ENCODE results near the gene PARN. TPM values are rescaled to one million over a fixed set of nuclear protein-coding genes. Genes with fewer than 3 reads are reported as not detected.

The PARN gene
- total and polyA plus RNA-seq, 2 of the 8 experiments (the other 6 are each of a cell fraction or from before 2014, with no cell fraction given) = 24.5 to 44.6 TPM

GRCh38 chr16:14668556-14669223 is 38.6 kb upstream of the PARN start:
- Histone ChIP-seq H3K23ac (ENCODE audit: insufficient read length) (no peak overlapping the region), H2BK12ac (ENCODE audit: low read depth, low read length) (no peak overlapping the region), H3K56ac (replicated peaks; ENCODE audit: insufficient read length, low read depth, low read length) (no peak overlapping the region), H3K23me2 (ENCODE audit: low read depth, low read length) (no peaks in the 10 kb centered on the region), H3K4me3 (ENCODE audit: extremely low read depth in 1 of 4, insufficient read depth in 2 of 4, low read depth in 3 of 4, low read length in 4 of 4) (no peak overlapping the region), H2AFZ (ENCODE audit: low read length) (no peak overlapping the region), H3K27ac (ENCODE audit: low read depth, low read length) (no peak overlapping the region), H2BK20ac (ENCODE audit: low read length) (no peak overlapping the region), H3K4me2 (ENCODE audit: insufficient read depth in 1 of 2, low read depth in 2 of 2, low read length in 2 of 2) (no peak overlapping the region), H3K14ac (ENCODE audit: insufficient read length) (no peak overlapping the region), H3K4me1 (replicated peaks in 1 of 4; ENCODE audit: control insufficient read depth in 3 of 4, insufficient read depth in 4 of 4, low read length in 3 of 4) (no peaks in the 10 kb centered on the region), H3K9ac (replicated peaks in 1 of 4; ENCODE audit: extremely low read depth in 1 of 4, low read depth in 3 of 4, low read length in 3 of 4) (no peak overlapping the region), H3K4ac (replicated peaks; ENCODE audit: insufficient read length, low read depth, low read length) (no peak overlapping the region), H3K79me2 (ENCODE audit: control insufficient read depth in 1 of 2, insufficient read depth in 2 of 2, low read length in 2 of 2) (no peaks in the 10 kb centered on the region), H4K5ac (ENCODE audit: insufficient read length, low read depth, low read length) (no peak overlapping the region), H4K20me1 (replicated peaks in 1 of 2; ENCODE audit: control insufficient read depth in 1 of 2, insufficient read depth in 2 of 2, low read length in 2 of 2) (peaks cover 2 to 3% of the 10 kb centered on the region in 2 experiments), H2BK5ac (ENCODE audit: low read depth, low read length) (no peak overlapping the region), H4K91ac (replicated peaks; ENCODE audit: insufficient read length, low read length) (no peak overlapping the region), H4K8ac (ENCODE audit: extremely low read depth, insufficient read depth, low read length) (no peak overlapping the region), H3K27me3 (replicated peaks in 1 of 4; ENCODE audit: control insufficient read depth in 3 of 4, extremely low read depth in 1 of 4, insufficient read depth in 3 of 4, low read length in 3 of 4) (no peaks in the 10 kb centered on the region), H3K79me1 (ENCODE audit: low read depth, low read length) (no peaks in the 10 kb centered on the region), H2BK15ac (ENCODE audit: low read length) (no peak overlapping the region), H2BK120ac (replicated peaks; ENCODE audit: low read depth, low read length) (no peak overlapping the region), H2AK5ac (ENCODE audit: low read depth, low read length) (no peak overlapping the region), H3K18ac (ENCODE audit: extremely low read depth, low read length) (no peak overlapping the region), H3K36me3 (ENCODE audit: control insufficient read depth in 2 of 4, insufficient read depth in 4 of 4, low read length in 3 of 4) (peaks cover 21 to 42% (median 34%) of the 10 kb centered on the region in 4 experiments), H3K9me3 (ENCODE audit: insufficient read depth in 2 of 2, low read depth in 1 of 2, low read length in 1 of 2) (no peaks in the 10 kb centered on the region)
- FAIRE-seq (no peak), DNase-seq (ENCODE audit: low read depth in 1 of 2, low spot score in 2 of 2) (no peak)
- ChIA-PET POLR2A (ENCODE audit: partially characterized antibody) (interaction anchor here (0.6 to 1.2 kb wide), 2 partner anchors 11 to 29 kb away, joined by 3 read pairs; no protein-coding TSS in a partner anchor), CTCF (ENCODE audit: partially characterized antibody) (no interaction called here)
- 95% methylated on average over 7 of the region's 7 CpGs; no CpG with 5 or more reads in 1 of the 2 experiments for WGBS, 2 experiments (ENCODE audit: extremely low coverage in 1 of 2, insufficient coverage in 1 of 2, insufficient read length in 1 of 2, insufficient replicate concordance in 2 of 2, low coverage in 1 of 2, low lambda C conversion rate in 2 of 2, missing lambda C conversion rate in 1 of 2)
- TF ChIP-seq RBBP5 (IDR thresholded peaks at IDR 0.05; ENCODE audit: borderline replicate concordance, low read depth, low read length) (no peak), POU5F1 (IDR thresholded peaks at IDR 0.05; ENCODE audit: low read depth, low read length) (no peak), RFX5 (IDR thresholded peaks at IDR 0.05; ENCODE audit: borderline replicate concordance, low read depth, low read length) (no peak), TEAD4 (IDR thresholded peaks at IDR 0.05; ENCODE audit: low read depth, low read length) (no peak), HDAC6 (IDR thresholded peaks at IDR 0.05; ENCODE audit: low read depth, low read length) (no peak), TAF7 (optimal IDR thresholded peaks at IDR 0.05; ENCODE audit: borderline replicate concordance, low read depth, low read length) (no peak), CBX8 (IDR thresholded peaks at IDR 0.05; ENCODE audit: borderline replicate concordance, low read depth, low read length) (no peak)
